GM19452 (cell line): Measurements from ENCODE around the gene RILP.

Experiments used
- ATAC-seq: cut with Tn5 transposase; IDR thresholded peaks from one replicate; pipeline ENCODE4 v1.9.1; 2021; ENCODE audit not compliant: unreplicated experiment

Gene RILP

GRCh38 chr17:1648173-1648962 is 1.3 kb downstream of the RILP start:
- ATAC-seq, result peak; percentile 55

GRCh38 chr17:1647802-1648171 is 1.9 kb downstream of the RILP start:
- ATAC-seq, result no peak

GRCh38 chr17:1646199-1646875 is 3.3 kb downstream of the RILP start:
- ATAC-seq, result no peak

GRCh38 chr17:1645207-1646171 is 4.2 kb downstream of the RILP start, which contains the start of gene SCARF1:
TSS of gene SCARF1 (minus strand) at chr17:1645732. CDS start at chr17:1645697, 35 bp downstream.
- no peak for ATAC-seq

- ATAC-seq, result no peak
Measured at GRCh38 chr17:1644493-1645206, 5.0 kb downstream of the RILP start.

- no peak for ATAC-seq
Measured at GRCh38 chr17:1643999-1644492, 5.6 kb downstream of the RILP start.

- ATAC-seq, result no peak
Measured at GRCh38 chr17:1643293-1643998, 6.2 kb downstream of the RILP start.

- ATAC-seq, result no peak
Measured at GRCh38 chr17:1641065-1641403, 8.6 kb downstream of the RILP start.

GRCh38 chr17:1640329-1641064 is 9.2 kb downstream of the RILP start:
- no peak for ATAC-seq

- no peak for ATAC-seq
Measured at GRCh38 chr17:1639549-1640180, 10.0 kb downstream of the RILP start.

GRCh38 chr17:1638624-1639300 is 10.9 kb downstream of the RILP start:
- ATAC-seq, result no peak

- ATAC-seq, result no peak
Measured at GRCh38 chr17:1638171-1638590, 11.5 kb downstream of the RILP start.

- no peak for ATAC-seq
Measured at GRCh38 chr17:1636732-1637285, 12.9 kb downstream of the RILP start.

GRCh38 chr17:1635675-1636465 is 13.8 kb downstream of the RILP start:
- ATAC-seq, result no peak

GRCh38 chr17:1634841-1635650 is 14.6 kb downstream of the RILP start:
- ATAC-seq, result no peak

- ATAC-seq, result no peak
Measured at GRCh38 chr17:1630662-1631061, 19.0 kb downstream of the RILP start.
